ENCODE data around the gene FAM120B.

FAM120B gene

DNA sequence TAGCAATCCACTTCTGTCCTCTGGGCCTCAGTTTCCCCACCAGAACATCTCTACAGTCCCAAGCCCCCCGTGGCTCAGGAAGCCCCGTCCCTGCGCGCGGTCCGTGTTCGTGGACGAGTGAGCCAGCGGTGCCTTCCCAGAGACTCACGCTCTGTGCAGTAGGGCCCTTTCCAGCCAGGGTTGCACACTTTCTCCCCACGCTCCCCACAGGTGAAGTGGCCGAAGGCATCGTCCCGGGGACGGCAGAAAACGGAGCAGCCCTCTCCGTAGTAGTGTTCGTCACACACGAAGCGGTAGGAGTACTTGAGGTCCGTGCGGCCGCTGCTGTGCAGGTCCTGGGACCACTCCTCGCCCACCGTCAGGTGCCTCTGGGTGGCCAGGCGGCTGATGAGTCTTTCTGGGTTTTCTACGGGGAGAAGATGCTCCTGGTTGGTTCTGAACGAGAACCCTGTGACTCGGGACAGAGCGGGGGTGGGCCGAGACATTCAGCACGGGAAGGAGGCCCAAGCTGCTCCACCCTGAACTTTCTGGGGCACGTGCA lies 18.4 kb upstream of the FAM120B start:
- TF ChIP-seq GABPA (IDR thresholded peaks at IDR 0.05; ENCODE audit: low read depth) (no peak), SPI1 (IDR thresholded peaks at IDR 0.05; ENCODE audit: borderline replicate concordance, low read depth) (no peak), REST (IDR thresholded peaks at IDR 0.05; ENCODE audit: insufficient replicate concordance, low read depth) (no peak)
- TF ChIP-seq, protein P1, sequence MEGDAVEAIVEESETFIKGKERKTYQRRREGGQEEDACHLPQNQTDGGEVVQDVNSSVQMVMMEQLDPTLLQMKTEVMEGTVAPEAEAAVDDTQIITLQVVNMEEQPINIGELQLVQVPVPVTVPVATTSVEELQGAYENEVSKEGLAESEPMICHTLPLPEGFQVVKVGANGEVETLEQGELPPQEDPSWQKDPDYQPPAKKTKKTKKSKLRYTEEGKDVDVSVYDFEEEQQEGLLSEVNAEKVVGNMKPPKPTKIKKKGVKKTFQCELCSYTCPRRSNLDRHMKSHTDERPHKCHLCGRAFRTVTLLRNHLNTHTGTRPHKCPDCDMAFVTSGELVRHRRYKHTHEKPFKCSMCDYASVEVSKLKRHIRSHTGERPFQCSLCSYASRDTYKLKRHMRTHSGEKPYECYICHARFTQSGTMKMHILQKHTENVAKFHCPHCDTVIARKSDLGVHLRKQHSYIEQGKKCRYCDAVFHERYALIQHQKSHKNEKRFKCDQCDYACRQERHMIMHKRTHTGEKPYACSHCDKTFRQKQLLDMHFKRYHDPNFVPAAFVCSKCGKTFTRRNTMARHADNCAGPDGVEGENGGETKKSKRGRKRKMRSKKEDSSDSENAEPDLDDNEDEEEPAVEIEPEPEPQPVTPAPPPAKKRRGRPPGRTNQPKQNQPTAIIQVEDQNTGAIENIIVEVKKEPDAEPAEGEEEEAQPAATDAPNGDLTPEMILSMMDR (IDR thresholded peaks at IDR 0.05; ENCODE audit: insufficient read depth, low read length), result no peak
- Histone ChIP-seq H3K27ac (replicated peaks) (no peak overlapping the region), H3K4me3 (replicated peaks; ENCODE audit: insufficient read depth, low read length) (no peak overlapping the region), H3K27me3 (ENCODE audit: insufficient read depth, poor library complexity, severe bottlenecking) (peaks cover 68% of the 10 kb centered on the region)
- DNase-seq (ENCODE audit: low read depth in 1 of 2, low spot score in 1 of 2), result no peak

DNA sequence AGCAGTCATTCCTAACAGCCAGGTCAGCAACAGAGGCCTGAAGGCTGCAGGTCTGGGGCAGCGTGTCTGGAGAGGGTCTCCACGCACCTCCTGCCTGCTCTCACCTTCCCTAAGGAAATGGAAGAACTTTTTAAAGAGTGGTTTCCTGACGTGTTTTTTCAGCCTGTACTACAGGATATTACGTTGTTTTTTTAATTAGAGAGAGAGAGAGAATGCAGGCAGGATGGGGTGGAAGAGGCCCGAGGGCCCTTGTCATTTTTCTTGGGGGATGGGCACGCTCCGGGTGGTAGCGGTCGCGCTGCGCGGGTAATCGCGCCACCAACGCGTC lies 17.7 kb upstream of the FAM120B start:
- H3K27ac ChIP-seq (replicated peaks), result no peak overlapping the region
- TF ChIP-seq REST (IDR thresholded peaks at IDR 0.05; ENCODE audit: insufficient replicate concordance, low read depth) (no peak), POLR2AphosphoS5 (IDR thresholded peaks at IDR 0.05; ENCODE audit: low read depth) (no peak), GABPA (IDR thresholded peaks at IDR 0.05; ENCODE audit: low read depth) (no peak), SPI1 (IDR thresholded peaks at IDR 0.05; ENCODE audit: borderline replicate concordance, low read depth) (no peak)
- TF ChIP-seq, protein P1 (IDR thresholded peaks at IDR 0.05; ENCODE audit: insufficient read depth, low read length), result no peak
- no peak overlapping the region for H3K4me3 ChIP-seq (replicated peaks; ENCODE audit: insufficient read depth, low read length)
- no peak for DNase-seq (ENCODE audit: low read depth in 1 of 2, low spot score in 1 of 2)
- peaks cover 74% of the 10 kb centered on the region for H3K27me3 ChIP-seq (ENCODE audit: insufficient read depth, poor library complexity, severe bottlenecking)

DNA sequence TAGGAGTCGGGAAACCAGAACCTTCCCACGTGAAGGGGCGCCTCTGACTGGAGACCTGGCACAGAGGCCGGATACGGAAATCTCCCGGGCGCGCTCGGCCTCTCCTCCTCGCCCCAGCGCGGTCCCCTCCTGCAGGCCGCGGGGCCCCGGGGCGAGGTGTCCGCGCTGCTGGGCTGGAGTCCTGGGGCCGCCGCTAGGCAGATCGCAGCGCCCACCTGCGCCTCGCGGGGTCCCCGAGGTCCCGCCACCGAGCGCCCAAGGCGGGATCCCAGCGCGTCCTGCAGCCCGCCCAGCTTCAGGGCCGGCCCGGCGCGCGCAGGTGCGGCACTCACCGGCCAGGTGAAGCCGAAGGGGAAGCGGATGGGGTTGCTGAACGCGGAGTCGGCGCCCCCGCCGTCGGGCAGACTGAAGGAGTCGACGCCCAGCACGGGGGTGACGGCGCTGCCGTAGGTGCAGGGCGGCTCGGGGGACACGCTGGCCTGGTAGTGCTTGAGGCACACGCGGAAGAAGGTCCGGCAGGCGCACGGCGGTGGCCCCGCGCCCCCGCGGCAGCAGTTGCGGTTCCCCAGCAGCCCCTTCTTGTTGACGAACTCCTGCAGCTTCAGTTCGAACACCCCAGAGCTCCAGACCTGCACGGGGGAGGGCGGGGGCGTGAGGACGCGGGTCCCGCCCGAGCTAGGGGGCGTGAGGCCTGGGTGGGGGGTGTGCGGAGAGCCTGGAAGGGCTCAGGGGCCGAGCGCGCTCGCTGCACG lies 17.2 kb upstream of the FAM120B start:
- DNase-seq (ENCODE audit: low read depth in 1 of 2, low spot score in 1 of 2), result no peak
- Histone ChIP-seq H3K27me3 (ENCODE audit: insufficient read depth, poor library complexity, severe bottlenecking) (peaks cover 78% of the 10 kb centered on the region), H3K4me3 (replicated peaks; ENCODE audit: insufficient read depth, low read length) (0 out of 2 replicates have a peak overlapping the region, but pooled peaks have one; percentile 37), H3K27ac (replicated peaks) (no peak overlapping the region)
- no peak for TF ChIP-seq SPI1 (IDR thresholded peaks at IDR 0.05; ENCODE audit: borderline replicate concordance, low read depth)
- TF ChIP-seq POLR2AphosphoS5 (IDR thresholded peaks at IDR 0.05; ENCODE audit: low read depth), result no peak
- no peak for TF ChIP-seq GABPA (IDR thresholded peaks at IDR 0.05; ENCODE audit: low read depth)
- TF ChIP-seq, protein P1 (IDR thresholded peaks at IDR 0.05; ENCODE audit: insufficient read depth, low read length), result no peak
- TF ChIP-seq REST (IDR thresholded peaks at IDR 0.05; ENCODE audit: insufficient replicate concordance, low read depth), result no peak

Data from HL-60 (cell line).